Neuron (in vitro differentiated cells): Measurements from ENCODE around the gene PAK4.
"Not testable (repeated sequence)": the region's sequence is repeated elsewhere in the genome, so short reads cannot be mapped to it uniquely, and the experiment has no call there.

Experiments
- H2AFZ ChIP-seq: one replicate; pipeline ENCODE4 v1.6.1; 2013; ENCODE audit warnings: low read depth, mild to moderate bottlenecking, inconsistent platforms, low read length, moderate library complexity
- H3K27me3 ChIP-seq: one replicate; pipeline ENCODE4 v1.6.1; 2013; ENCODE audit warnings: low read length; ENCODE audit not compliant: insufficient read depth
- H3K36me3 ChIP-seq: one replicate; pipeline ENCODE4 v1.6.1; 2013; ENCODE audit warnings: low read length; ENCODE audit not compliant: insufficient read depth
- H3K4me1 ChIP-seq: one replicate; pipeline ENCODE4 v1.6.1; 2013; ENCODE audit warnings: low read length; ENCODE audit not compliant: insufficient read depth
- H3K4me3 ChIP-seq: 2 replicates; pipeline ENCODE4 v1.5.1; 2013; ENCODE audit warnings: mild to moderate bottlenecking, low read length, moderate library complexity
- H3K9me3 ChIP-seq: one replicate; pipeline ENCODE4 v1.6.1; 2013; ENCODE audit warnings: low read length

The PAK4 gene

DNA sequence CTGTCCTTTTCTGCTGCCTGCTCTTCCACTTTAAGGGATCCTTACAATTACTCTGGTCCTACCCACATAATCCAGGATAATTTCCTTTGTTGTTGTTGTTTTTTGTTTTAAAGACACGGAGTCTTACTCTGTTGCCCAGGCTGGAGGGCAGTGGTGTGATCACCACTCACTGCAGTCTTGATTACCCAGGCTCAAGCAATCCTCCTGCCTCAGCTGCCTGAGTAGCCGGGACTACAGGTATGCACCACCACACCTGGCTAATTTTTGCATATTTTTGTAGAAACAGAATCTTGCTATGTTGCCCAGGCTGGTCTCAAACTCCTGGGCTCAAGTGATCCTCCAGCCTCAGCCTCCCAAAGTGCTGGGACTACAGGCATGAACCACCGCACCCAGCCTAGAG, 89.7 kb downstream of the PAK4 start:
- not testable (repeated sequence) for H3K27me3 ChIP-seq, H3K36me3 ChIP-seq, H2AFZ ChIP-seq, H3K4me3 ChIP-seq, H3K4me1 ChIP-seq, H3K9me3 ChIP-seq

DNA sequence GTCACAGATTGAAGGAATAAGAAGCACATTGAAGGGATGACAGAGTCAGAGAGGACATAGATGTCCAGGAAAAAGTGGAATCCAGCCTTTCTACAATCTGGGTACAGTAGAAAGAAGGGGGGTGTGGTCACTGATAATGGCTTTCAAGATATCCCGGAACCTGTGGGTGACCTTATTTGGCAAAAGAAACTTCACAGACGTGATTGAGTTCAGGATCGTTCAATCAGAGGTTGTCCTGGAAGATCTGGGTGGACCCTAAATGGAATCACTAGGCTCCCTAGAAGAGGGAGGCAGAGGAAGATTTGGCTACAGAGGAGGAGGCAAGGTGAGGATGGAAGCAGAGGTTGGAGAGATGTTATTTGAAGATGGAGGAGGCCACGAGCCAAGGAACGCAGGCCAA, 91.5 kb downstream of the PAK4 start:
- Histone ChIP-seq H3K36me3 (no peaks in the 10 kb centered on the region), H2AFZ (no peak overlapping the region), H3K4me1 (no peaks in the 10 kb centered on the region), H3K27me3 (peaks cover 3% of the 10 kb centered on the region), H3K9me3 (no peaks in the 10 kb centered on the region), H3K4me3 (no peak overlapping the region)

DNA sequence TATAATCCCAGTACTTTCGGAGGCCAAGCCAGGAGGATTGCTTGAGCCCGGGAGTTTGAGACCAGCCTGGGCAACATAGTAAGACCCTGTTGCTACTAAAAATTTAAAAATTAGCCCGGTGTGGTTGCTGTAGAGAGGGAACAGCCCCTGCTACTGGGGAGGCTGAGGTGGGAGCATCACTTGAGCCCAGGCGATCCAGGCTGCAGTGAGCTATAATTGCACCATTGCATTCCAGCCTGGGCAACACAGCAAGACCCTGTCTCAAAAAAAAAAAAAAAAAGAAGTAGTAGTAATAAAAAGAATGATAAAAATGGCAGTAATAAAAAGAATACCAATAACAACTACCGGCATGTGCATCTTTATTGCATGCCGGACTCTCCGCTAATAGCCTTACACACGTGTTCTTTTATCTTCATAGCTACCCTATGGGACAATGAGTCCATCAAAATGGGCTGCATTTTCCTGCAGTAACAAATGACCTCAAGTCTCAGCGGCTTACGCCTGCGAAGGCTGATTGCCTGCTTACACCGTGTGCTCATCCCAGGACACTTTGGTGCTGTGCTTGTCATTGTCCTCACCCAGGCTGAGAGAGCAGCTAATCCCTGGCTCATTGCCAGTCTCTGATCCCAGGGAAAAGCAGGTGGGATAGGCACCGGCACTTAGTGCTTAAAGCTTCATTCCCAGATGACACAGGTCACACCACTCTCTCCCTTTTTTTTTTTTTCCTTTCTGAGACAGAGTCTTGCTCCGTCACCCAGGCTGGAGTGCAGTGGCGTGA, 92.8 kb downstream of the PAK4 start:
- Histone ChIP-seq H3K36me3 (no peaks in the 10 kb centered on the region), H3K27me3 (peaks cover 3% of the 10 kb centered on the region), H2AFZ (no peak overlapping the region), H3K9me3 (no peaks in the 10 kb centered on the region), H3K4me1 (no peaks in the 10 kb centered on the region), H3K4me3 (no peak overlapping the region)

DNA sequence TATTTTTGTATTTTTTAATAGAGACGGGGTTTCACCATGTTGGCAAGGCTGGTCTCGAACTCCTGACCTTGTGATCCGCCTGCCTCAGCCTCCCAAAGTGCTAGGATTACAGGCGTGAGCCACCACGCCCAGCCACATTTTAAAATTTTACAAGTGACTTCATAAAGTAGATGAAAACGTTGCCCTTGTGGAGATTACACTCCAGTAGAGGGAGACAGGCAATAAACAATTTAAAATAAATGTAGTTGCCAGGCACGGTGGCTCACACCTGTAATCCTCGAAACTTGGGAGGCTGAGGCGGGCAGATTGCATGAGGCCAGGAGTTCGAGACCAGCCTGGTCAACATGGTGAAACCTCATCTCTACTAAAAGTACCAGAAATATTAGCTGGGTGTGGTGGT, 93.5 kb downstream of the PAK4 start:
- H3K36me3 ChIP-seq, H3K27me3 ChIP-seq, H3K9me3 ChIP-seq, H3K4me1 ChIP-seq, H2AFZ ChIP-seq, H3K4me3 ChIP-seq: not testable (repeated sequence)

DNA sequence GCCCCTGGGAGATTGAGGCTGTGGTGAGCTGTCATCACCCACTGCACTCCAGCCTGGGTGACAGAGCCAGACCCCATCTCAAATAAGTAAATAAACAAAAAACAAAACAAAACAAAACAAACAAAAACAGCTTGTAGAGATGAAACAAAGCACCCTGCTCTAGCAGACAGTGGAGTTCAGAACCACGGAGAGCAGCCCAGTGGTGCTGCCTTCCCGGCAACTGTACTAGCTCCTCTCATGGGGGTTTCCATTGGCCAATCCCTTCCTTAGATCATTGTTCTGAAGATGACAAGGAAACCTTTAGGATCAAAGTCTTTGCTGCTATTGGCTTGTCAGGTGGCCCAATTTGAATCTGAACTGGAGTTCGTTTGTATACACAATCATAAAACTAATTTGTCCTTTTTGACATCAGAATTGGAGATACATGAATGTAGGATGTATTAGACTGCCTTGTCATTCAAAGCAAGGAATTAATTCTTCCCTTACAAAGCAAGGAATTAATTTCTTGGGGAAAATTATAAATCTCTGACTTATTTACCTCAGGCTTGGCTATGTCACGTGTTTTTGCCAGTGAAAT, 98.2 kb downstream of the PAK4 start:
- Histone ChIP-seq H3K36me3 (no peaks in the 10 kb centered on the region), H3K27me3 (peaks cover 5% of the 10 kb centered on the region), H3K4me1 (no peaks in the 10 kb centered on the region), H3K4me3 (no peak overlapping the region), H2AFZ (no peak overlapping the region), H3K9me3 (no peaks in the 10 kb centered on the region)

DNA sequence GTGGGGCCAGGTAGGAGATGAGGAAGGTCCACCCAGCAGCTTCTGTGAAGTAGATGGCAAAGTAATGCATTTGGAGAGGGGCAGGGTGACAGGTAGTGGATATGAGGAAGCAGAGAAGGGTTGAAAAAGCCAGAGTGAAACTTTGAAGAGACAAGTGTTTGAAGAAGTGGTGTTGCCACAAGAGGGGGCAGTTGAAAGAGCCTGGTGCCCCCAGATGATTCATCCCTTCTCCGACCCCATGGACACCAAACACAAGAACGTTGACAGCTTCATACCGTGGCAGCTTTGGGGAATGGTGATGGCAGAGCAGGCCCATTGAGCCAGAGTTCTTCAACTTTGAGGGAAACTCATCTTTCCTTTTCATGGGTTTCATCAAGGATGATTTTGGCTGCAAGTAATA, 99.3 kb downstream of the PAK4 start:
- H3K27me3 ChIP-seq, result peaks cover 5% of the 10 kb centered on the region
- H2AFZ ChIP-seq, result no peak overlapping the region
- H3K36me3 ChIP-seq, result no peaks in the 10 kb centered on the region
- H3K9me3 ChIP-seq, result no peaks in the 10 kb centered on the region
- no peaks in the 10 kb centered on the region for H3K4me1 ChIP-seq
- H3K4me3 ChIP-seq, result no peak overlapping the region
